GM12873 (cell line): ENCODE data around the gene PKNOX2.

Source experiments
- CTCF ChIP-seq: IDR thresholded peaks from 2 replicates; pipeline ENCODE4 v1.5.1; 2012; ENCODE audit warnings: low read depth, mild to moderate bottlenecking, moderate library complexity, low read length, control low read depth; ENCODE audit not compliant: insufficient read depth; ENCODE audit errors: missing control alignments

The PKNOX2 gene

GRCh38 chr11:125167954-125168835, 3.6 kb downstream of the PKNOX2 start:
- TF ChIP-seq CTCF = no peak

GRCh38 chr11:125168918-125169456, 4.4 kb downstream of the PKNOX2 start:
- no peak for TF ChIP-seq CTCF

GRCh38 chr11:125170001-125170509, 5.5 kb downstream of the PKNOX2 start:
- no peak for TF ChIP-seq CTCF

- TF ChIP-seq CTCF = no peak
Measured at GRCh38 chr11:125170510-125171031, 6.0 kb downstream of the PKNOX2 start.

GRCh38 chr11:125171974-125172373, 7.4 kb downstream of the PKNOX2 start:
- no peak for TF ChIP-seq CTCF

- no peak for TF ChIP-seq CTCF
Measured at GRCh38 chr11:125173027-125173426, 8.5 kb downstream of the PKNOX2 start.

- no peak for TF ChIP-seq CTCF
Measured at GRCh38 chr11:125173556-125173955, 9.0 kb downstream of the PKNOX2 start.
